OCI-LY7 (cell line): ENCODE measurements around the gene RFT1.

ENCODE experiments used
- EZH2phosphoT487 ChIP-seq: fragments of 200-600 bp; sonication (generic); IDR thresholded peaks from 2 replicates; pipeline ENCODE4 v1.6.1; 2018; ENCODE audit warnings: low read depth, borderline replicate concordance, mild to moderate bottlenecking, mixed run types, antibody characterized with exemption, low read length, moderate library complexity, mixed read lengths
- TF ChIP-seq, protein P1 (sequence below): fragments of 200-600 bp; sonication (generic); conservative IDR thresholded peaks from 2 replicates; pipeline ENCODE4 v1.5.1; 2014; ENCODE audit warnings: mild to moderate bottlenecking, antibody characterized with exemption, low read length, moderate library complexity, mixed read lengths

DNA sequence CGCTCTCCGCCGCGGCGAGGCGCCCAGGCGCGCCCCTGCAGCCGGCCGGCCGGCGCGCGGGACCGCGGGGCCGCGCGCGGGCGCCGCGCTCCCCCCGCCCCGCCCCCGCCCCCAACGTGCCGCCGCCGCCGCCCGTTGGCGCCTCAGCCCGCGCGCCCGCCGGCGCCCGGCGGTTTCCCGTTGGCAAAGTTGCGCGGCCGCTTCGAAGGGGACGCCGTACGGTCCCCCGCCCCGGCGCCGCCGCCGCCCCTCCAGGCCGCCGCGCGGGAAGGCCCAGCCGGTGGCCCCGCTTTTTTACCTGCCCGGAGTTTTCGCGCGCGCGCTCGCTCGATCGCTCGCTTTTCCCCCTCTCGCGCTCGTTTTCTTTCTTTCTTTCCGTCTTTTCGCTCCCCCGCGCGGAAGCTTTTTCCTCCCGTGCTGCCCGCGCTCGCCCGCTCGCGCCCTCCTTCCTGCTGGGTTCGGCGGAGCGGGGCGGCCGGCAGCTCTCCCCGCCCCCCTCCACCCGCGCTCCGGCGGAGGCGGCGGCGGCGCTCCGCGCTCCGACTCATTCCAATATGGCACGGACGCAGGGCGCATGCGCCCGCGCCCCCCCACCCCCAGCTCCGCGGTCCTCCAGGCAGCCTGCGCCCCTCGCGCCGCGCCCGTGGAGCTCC is 84.6 kb downstream of the RFT1 start, which contains the start of gene SFMBT1:
- TF ChIP-seq, protein P1, sequence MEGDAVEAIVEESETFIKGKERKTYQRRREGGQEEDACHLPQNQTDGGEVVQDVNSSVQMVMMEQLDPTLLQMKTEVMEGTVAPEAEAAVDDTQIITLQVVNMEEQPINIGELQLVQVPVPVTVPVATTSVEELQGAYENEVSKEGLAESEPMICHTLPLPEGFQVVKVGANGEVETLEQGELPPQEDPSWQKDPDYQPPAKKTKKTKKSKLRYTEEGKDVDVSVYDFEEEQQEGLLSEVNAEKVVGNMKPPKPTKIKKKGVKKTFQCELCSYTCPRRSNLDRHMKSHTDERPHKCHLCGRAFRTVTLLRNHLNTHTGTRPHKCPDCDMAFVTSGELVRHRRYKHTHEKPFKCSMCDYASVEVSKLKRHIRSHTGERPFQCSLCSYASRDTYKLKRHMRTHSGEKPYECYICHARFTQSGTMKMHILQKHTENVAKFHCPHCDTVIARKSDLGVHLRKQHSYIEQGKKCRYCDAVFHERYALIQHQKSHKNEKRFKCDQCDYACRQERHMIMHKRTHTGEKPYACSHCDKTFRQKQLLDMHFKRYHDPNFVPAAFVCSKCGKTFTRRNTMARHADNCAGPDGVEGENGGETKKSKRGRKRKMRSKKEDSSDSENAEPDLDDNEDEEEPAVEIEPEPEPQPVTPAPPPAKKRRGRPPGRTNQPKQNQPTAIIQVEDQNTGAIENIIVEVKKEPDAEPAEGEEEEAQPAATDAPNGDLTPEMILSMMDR, result no peak
- no peak for TF ChIP-seq EZH2phosphoT487
